HG02798 (cell line): ENCODE results near the gene SLC35B1.
"Not testable (repeated sequence)": the region's sequence is repeated elsewhere in the genome, so short reads cannot be mapped to it uniquely, and the experiment has no call there.

Source experiments
- ATAC-seq: cut with Tn5 transposase; IDR thresholded peaks from one replicate; pipeline ENCODE4 v1.9.1; 2021; ENCODE audit warnings: mild to moderate bottlenecking; ENCODE audit not compliant: unreplicated experiment, poor library complexity

Gene SLC35B1

GRCh38 chr17:49677134-49677932, 30.4 kb downstream of the SLC35B1 start:
- ATAC-seq, result peak; percentile 64

- ATAC-seq, result peak; percentile 51
Measured at GRCh38 chr17:49676276-49676868, 31.4 kb downstream of the SLC35B1 start.

- no peak for ATAC-seq
Measured at GRCh38 chr17:49674507-49674906, 33.3 kb downstream of the SLC35B1 start.

GRCh38 chr17:49673679-49674078, 34.1 kb downstream of the SLC35B1 start:
- not testable (repeated sequence) for ATAC-seq

- no peak for ATAC-seq
Measured at GRCh38 chr17:49670641-49671040, 37.1 kb downstream of the SLC35B1 start.

GRCh38 chr17:49670002-49670401, 37.8 kb downstream of the SLC35B1 start:
- no peak for ATAC-seq

GRCh38 chr17:49667854-49668253, 39.9 kb downstream of the SLC35B1 start:
- no peak for ATAC-seq

- no peak for ATAC-seq
Measured at GRCh38 chr17:49664706-49665211, 43.0 kb downstream of the SLC35B1 start.

GRCh38 chr17:49659661-49660382, 47.9 kb downstream of the SLC35B1 start:
- no peak for ATAC-seq

- no peak for ATAC-seq
Measured at GRCh38 chr17:49656247-49656646, 51.5 kb downstream of the SLC35B1 start.
